ENCODE measurements around the gene HMGCS1. TPM values are rescaled to one million over a fixed set of nuclear protein-coding genes. Genes with fewer than 3 reads are reported as not detected.
"Not testable (repeated sequence)": the region's sequence is repeated elsewhere in the genome, so short reads cannot be mapped to it uniquely, and the experiment has no call there.

Gene HMGCS1
- total and polyA plus RNA-seq, 12 donors: 15.4 to 1,290 (median 39.4) TPM

GRCh38 chr5:43268188-43268820, 44.9 kb downstream of the HMGCS1 start:
- Histone ChIP-seq H3K9me3 (replicated peaks in 1 of 3) (no peaks in the 10 kb centered on the region), H3K4me1 (replicated peaks in 1 of 2) (no peaks in the 10 kb centered on the region), H3K27ac (no peak overlapping the region), H3K4me3 (no peak overlapping the region), H3K27me3 (no peaks in the 10 kb centered on the region), H3K36me3 (replicated peaks in 1 of 2) (no peaks in the 10 kb centered on the region)
- TF ChIP-seq POLR2A (IDR thresholded peaks at IDR 0.05) (no peak), CTCF (IDR thresholded peaks at IDR 0.05) (no peak)
- no peak for DNase-seq
- 93 to 100% (median 98%) methylated on average over 1 of the region's 1 CpG for WGBS, 4 donors
- intact Hi-C loops (cut with DNase I): no loop called here

GRCh38 chr5:43262269-43262668, 50.9 kb downstream of the HMGCS1 start:
- H3K9me3 ChIP-seq (replicated peaks in 1 of 3); DNase-seq; H3K4me3 ChIP-seq; H3K27ac ChIP-seq; intact Hi-C loops (cut with DNase I); H3K36me3 ChIP-seq (replicated peaks in 1 of 2); H3K4me1 ChIP-seq (replicated peaks in 1 of 2); H3K27me3 ChIP-seq: not testable (repeated sequence)
- WGBS, 4 donors: 88 to 94% (median 89%) methylated on average over 2 of the region's 2 CpGs

GRCh38 chr5:43258116-43258515, 55.1 kb downstream of the HMGCS1 start:
- Histone ChIP-seq H3K27ac (no peak overlapping the region), H3K4me3 (no peak overlapping the region), H3K9me3 (replicated peaks in 1 of 3) (no peaks in the 10 kb centered on the region), H3K27me3 (no peaks in the 10 kb centered on the region), H3K36me3 (replicated peaks in 1 of 2) (no peaks in the 10 kb centered on the region), H3K4me1 (replicated peaks in 1 of 2) (no peaks in the 10 kb centered on the region)
- intact Hi-C loops (cut with DNase I): no loop called here
- 72 to 94% (median 82%) methylated on average over 1 of the region's 1 CpG for WGBS, 4 donors
- no peak for DNase-seq
- TF ChIP-seq POLR2A (IDR thresholded peaks at IDR 0.05) (no peak), CTCF (IDR thresholded peaks at IDR 0.05) (no peak)

- Histone ChIP-seq H3K27ac (no peak overlapping the region), H3K4me1 (replicated peaks in 1 of 2) (no peaks in the 10 kb centered on the region), H3K36me3 (replicated peaks in 1 of 2) (no peaks in the 10 kb centered on the region), H3K9me3 (replicated peaks in 1 of 3) (no peaks in the 10 kb centered on the region), H3K27me3 (no peaks in the 10 kb centered on the region), H3K4me3 (no peak overlapping the region)
- TF ChIP-seq POLR2A (IDR thresholded peaks at IDR 0.05) (no peak), CTCF (IDR thresholded peaks at IDR 0.05) (no peak)
- DNase-seq: no peak
- intact Hi-C loops (cut with DNase I): no loop called here
- 53 to 63% (median 60%) methylated on average over 2 of the region's 2 CpGs for WGBS, 4 donors
Measured at GRCh38 chr5:43256261-43256966, 56.8 kb downstream of the HMGCS1 start.

GRCh38 chr5:43255704-43256103, 57.5 kb downstream of the HMGCS1 start:
- Histone ChIP-seq H3K4me1 (replicated peaks in 1 of 2) (no peaks in the 10 kb centered on the region), H3K36me3 (replicated peaks in 1 of 2) (no peaks in the 10 kb centered on the region), H3K4me3 (no peak overlapping the region), H3K27ac (no peak overlapping the region), H3K27me3 (no peaks in the 10 kb centered on the region), H3K9me3 (replicated peaks in 1 of 3) (no peaks in the 10 kb centered on the region)
- intact Hi-C loops (cut with DNase I): no loop called here
- 84 to 98% (median 92%) methylated on average over 2 of the region's 2 CpGs for WGBS, 4 donors
- DNase-seq: no peak
- TF ChIP-seq POLR2A (IDR thresholded peaks at IDR 0.05) (no peak), CTCF (IDR thresholded peaks at IDR 0.05) (no peak)

Measured in adrenal gland (tissue), 12 donors.